Stimulated activated CD8-positive, alpha-beta memory T cell treated with anti-CD3 and anti-CD28 coated beads, Interleukin-2, amount 100 ng/mL, for 48 hours (primary cell): ENCODE measurements around the gene TM6SF1.

ENCODE experiments used
- DNase-seq, 2 donors: peaks; one replicate each; pipeline ENCODE4 v3.0.0-alpha.2; 2020; ENCODE audit warnings: low read depth in 2 of 2

TM6SF1 gene

DNA sequence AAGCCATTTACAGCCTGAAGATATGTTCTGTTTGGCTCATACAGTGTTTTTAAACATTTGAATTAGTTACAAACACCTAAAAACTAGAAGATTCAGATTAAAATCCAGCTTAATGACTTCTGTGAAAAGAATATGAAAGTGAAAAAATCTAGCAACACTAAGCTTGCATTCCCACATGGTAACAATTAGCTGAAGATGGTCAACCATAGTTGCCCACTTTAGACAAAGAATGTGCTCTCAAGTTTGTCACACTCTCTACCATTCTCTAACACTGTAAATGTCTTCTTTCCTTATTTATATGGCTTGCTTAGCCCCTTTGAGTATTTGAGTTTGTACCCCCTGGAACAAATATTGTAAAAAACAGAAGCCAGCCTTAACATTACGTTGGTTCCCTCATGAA lies 67.4 kb downstream of the TM6SF1 start:
- DNase-seq = no peak

DNA sequence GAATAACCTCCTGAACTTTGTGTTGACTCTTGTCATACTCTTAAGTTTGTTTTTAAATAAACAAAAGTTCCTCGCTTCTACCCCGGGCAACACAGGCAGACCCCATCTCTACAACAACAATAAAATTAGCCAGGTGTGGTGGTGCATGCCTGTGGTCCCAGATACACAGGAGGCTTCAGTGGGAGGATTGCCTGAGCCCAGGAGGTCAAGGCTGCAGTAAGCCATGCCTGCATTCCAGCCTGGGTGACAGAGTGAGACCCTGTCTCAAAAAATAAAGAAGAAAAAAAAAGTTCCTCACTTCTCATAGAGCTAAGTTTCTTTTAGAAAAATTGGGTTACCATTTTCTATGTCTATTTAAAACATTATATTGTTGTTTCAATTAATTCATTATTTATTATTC lies 70.9 kb downstream of the TM6SF1 start:
- DNase-seq = no peak

DNA sequence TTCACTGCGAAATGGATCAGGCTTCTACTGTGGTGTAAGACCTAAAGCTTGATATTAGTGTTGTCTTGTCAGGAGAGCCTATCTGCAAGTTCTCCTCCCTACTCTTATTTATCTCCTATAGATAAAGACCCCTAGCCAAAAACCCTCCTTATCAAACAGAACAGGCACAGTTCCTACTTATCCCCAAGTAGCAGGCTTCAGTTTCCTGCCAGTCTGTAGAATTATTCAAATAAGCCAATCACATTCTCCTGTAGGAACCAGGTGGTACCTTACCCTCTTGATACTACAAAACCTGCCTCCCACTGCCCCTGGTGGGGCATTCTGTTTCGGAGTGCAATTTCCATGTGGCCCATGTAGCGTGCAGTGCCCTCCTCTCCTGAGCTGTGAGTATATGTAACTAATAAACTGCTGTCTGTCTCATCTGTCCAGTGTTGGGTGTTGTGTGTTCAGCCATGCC lies 71.5 kb downstream of the TM6SF1 start:
- DNase-seq = no peak

- DNase-seq = no peak
These were observed 78.1 kb downstream of the TM6SF1 start for GRCh38 chr15:83185561-83185960.
